Spleen (tissue), 7 donors: ENCODE results near the gene NAALADL2.

ENCODE experiments used
- CTCF ChIP-seq, 11 experiments: fragments of 200-600 bp in 7 of 11; fragments of 450-650 bp in 4 of 11; sonication (generic) in 4 of 11; IDR thresholded peaks in 8 of 11; conservative IDR thresholded peaks in 3 of 11; 1 replicate in 7 of 11; 2 replicates in 4 of 11; pipeline versions ENCODE4 v1.4.0 to v1.8.0; 2016 to 2021; ENCODE audit warnings: antibody characterized with exemption in 11 of 11, inconsistent platforms in 4 of 11, mild to moderate bottlenecking in 1 of 11
- POLR2A ChIP-seq, 3 donors: fragments of 450-650 bp; IDR thresholded peaks; one replicate each; pipeline ENCODE4 v1.5.1; 2017; ENCODE audit warnings: antibody characterized with exemption in 3 of 3, mild to moderate bottlenecking in 1 of 3
- donor health status: DM: no; HTN: no; CAD: no; lungs with moderate emphysema.
- donor health status: DM: no; HTN: no; CAD: no.
- donor health status: DM: no; HTN: no; CAD: no.

- TF ChIP-seq POLR2A (IDR thresholded peaks at IDR 0.05) (no peak), CTCF (IDR thresholded peaks at IDR 0.05 in 8 of 11, conservative IDR thresholded peaks at IDR 0.05 in 3 of 11) (no peak)
Observed at GRCh38 chr3:175270198-175270837, 411.2 kb downstream of the NAALADL2 start.
